NCI-H524 (cell line): ENCODE data around the gene SMARCA2.

ENCODE experiments used
- DNase-seq, 2 experiments: peaks; one replicate each; lab custom pipeline; 2025; lab: John Stamatoyannopoulos, UW

SMARCA2 gene

DNA sequence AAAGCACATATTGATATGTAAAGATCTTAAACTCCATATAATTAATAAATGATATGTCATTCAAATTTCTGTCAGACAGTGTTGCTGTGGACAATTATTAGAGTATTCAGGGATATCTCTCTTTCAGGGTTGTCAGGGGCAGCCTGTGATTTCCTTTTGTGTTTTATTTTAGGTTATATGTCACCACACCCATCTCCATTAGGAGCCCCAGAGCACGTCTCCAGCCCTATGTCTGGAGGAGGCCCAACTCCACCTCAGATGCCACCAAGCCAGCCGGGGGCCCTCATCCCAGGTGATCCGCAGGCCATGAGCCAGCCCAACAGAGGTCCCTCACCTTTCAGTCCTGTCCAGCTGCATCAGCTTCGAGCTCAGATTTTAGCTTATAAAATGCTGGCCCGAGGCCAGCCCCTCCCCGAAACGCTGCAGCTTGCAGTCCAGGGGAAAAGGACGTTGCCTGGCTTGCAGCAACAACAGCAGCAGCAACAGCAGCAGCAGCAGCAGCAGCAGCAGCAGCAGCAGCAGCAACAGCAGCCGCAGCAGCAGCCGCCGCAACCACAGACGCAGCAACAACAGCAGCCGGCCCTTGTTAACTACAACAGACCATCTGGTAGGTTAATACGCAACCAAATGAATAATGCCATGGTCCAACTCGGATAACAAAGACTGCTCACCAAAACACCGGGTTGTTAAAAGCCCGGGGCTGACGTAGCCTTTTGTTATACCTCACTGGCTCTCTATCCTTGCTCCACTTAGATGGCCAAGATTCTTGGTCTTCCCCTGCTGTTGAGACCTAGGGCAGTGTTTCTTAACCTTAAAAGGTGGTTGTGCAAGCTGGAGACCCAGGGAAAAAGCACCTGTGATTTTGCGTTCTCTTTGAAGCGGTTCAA, 24.4 kb downstream of the SMARCA2 start:
- peak in 1 of 2 experiments; percentile 60 for DNase-seq

- DNase-seq, result no peak
Observed at GRCh38 chr9:2040828-2041227, 25.7 kb downstream of the SMARCA2 start.

DNA sequence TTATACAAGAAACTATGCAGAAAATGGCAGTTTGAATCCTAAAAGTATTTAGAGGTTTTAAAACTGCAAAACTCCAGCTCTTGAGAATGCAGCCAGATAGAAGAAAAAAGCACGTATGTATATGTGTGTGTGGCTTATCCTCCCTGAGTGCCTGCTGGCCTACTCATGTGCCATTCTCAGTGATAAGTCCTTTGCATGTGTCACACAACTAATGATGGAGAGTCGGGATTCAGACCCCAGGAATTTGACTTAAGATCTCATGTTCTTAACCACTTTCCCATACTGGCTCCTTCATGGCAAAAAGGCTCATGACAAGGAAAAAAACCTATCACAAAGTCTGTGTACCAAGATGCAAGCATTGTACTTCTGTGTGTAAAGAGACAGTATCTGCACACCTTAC, 26.6 kb downstream of the SMARCA2 start:
- DNase-seq, result no peak

DNA sequence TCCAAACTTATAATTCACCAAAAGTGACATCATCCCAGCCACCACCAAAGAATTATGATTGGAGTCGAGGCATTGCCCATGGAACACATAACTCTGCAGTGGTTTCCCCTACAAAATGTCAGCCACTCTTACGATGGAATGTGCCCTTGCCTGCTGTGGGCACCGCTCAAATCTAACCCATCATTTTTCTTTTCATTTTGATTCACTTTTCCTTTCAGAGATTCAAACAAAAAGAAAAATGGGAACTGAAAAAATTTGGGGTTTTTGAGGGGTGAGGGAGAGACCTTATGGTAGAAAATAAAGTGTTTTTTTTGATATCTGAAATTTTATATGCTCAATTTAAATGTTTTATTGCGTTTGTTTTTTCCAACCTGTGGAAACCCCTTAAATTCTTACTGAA, 28.1 kb downstream of the SMARCA2 start:
- no peak for DNase-seq

DNA sequence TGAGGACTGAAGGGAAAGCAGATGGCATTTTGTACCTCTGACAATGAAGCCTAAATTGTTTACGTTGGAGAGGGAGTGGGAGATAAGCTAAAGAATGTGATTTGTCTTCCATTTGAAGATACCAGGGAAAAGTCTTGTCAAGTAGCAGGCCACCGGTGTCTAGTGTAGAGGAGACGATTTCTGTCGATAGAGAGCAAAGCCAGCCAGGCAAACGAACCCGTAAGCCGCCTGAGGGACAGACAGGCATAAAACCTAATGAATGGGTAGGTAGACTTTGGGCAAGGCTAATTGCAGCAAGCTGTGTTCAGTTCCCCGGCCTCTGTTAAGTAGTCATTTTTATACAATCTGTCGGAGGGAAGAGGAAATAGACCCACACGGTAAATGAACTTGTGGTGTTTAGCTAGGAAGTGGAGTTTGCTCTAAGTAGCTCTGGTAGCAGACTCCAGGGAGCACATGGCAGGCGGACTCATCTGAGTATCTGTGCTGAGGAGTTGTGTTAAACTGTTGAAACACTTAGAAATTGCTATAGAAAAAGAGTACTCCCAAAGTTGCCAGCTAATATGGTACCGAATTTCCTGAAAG, 28.8 kb downstream of the SMARCA2 start:
- no peak for DNase-seq

GRCh38 chr9:2047144-2047671, 32.1 kb downstream of the SMARCA2 start:
- DNase-seq, result no peak

GRCh38 chr9:2047916-2048315, 32.8 kb downstream of the SMARCA2 start:
- no peak for DNase-seq

- no peak for DNase-seq
Observed at GRCh38 chr9:2050236-2050635, 35.1 kb downstream of the SMARCA2 start.

GRCh38 chr9:2053883-2054845, 39.0 kb downstream of the SMARCA2 start:
- no peak for DNase-seq

DNA sequence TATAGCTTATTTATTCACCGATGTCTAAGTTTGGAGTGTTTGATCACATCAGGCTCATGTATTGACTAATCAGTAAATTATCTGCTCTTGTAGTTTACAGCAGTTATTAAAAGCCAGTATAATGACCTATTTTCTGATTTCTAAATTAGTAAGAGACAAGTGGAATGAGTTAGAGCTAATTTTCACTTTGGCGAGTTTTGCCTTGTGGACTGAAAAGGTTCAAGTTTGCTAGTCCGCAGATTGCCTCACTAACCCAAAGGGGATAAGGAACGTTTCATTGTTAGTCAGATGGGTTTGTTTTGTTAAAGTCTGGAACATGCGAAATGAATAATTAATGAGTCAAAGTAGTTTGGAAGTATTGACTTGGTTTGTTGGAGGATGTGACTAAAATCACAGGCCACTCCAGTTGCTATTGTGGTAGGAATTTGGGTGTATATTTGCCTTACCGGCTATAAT, 40.1 kb downstream of the SMARCA2 start:
- DNase-seq, result no peak

- no peak for DNase-seq
Observed at GRCh38 chr9:2059274-2059929, 44.3 kb downstream of the SMARCA2 start.

DNA sequence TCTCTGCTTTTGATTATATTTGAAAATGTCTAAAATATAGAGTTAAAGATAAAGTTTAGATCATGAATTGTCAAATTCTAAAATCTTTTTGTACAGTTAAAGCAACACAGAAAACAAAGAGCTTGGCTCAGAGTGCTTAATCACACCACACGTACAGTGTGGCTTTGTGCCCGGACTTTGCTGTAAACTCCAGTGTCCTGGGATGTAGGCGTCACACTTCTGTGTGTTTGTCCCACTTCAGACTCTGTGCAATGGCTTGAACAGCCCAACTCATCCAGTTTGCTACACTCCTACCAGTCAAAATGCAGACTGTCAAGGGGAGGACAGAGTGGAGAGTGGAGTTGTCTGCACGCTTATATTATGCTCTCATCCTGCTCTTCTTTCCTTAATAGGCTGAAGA, 45.3 kb downstream of the SMARCA2 start:
- DNase-seq, result no peak

DNA sequence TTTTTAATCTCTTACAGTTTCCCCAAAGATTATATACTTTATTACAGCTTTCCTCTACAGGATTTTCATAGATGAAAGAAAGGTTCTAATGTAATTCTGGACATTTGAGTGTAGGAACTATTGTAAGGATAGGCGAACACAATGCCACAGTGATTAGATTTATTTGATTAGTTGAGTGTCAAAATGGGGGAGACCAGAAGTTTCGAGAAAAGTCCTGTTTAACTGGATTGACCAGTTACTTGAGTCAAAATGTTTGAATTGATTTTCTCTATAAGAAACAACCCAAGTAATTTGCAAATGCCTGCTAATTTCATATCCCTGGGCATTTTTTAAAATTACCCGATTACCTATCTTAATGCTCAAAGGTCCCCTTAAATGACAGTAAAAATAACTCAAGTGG, 50.6 kb downstream of the SMARCA2 start:
- DNase-seq, result no peak

GRCh38 chr9:2066312-2067273, 51.4 kb downstream of the SMARCA2 start:
- DNase-seq, result peak in 1 of 2 experiments; percentile 11

DNA sequence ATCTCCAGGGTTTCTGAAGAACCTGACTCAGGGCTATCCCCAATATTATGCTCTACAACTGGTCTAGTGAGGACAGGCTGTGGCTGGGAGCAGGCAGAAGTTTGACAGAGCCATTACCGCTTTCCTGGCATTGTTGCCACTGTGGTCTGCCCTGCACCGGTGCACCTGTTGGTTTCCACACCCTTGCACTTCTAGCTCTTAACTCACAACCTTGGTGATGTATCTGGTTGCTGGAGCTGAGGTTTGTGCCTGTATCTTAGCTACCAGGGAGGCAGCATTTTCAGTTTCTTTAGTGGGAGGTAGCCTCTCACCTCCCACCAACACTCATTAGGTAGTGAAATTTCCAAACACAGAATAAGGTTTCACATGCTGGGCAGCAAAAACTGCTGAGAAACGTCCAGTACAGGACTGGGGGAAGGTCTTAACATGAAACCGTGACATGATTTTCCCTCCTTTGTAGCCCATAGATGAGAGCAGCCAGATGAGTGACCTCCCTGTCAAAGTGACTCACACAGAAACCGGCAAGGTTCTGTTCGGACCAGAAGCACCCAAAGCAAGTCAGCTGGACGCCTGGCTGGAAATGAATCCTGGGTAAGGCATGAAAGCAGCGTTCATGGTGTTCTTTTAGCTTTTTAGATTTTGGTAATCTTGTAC, 57.7 kb downstream of the SMARCA2 start:
- no peak for DNase-seq

DNA sequence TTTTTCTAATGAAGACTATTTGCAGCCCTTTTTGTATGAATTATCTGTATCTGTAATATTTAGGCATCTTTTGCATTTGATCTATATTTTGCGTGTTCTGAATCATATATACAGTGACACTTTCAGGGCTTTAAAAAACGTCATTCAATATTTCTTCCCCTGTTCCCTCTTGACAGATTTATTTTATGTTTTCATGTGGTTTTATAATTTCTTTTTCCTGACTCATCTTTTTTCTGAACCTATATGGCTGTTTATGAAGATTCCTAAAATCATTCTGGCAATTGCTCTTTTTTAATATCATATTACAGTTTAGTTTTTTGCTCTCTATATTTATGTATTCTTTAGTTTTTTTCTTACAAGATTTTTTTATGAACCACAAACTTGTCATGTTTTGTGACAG, 67.6 kb downstream of the SMARCA2 start:
- no peak for DNase-seq

DNA sequence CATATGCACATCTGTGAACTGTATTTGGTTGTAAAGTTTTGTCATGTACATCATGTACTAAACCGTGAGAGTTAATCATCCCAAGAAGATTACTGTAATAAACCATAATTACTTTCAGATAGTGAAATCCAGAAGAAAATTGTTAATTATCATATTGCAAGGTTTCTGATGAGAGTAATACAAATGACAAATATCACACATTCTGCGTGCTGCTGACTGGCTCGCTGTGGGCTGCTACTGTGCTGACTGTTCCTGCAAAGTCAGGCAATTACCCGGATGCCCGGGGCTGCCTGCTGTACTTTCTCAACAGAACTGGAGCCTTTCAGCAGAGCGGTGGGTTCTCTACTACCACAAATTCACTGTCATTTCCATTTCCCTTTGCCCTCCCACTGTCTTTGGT, 68.3 kb downstream of the SMARCA2 start:
- no peak for DNase-seq

- no peak for DNase-seq
Observed at GRCh38 chr9:2085716-2086115, 70.6 kb downstream of the SMARCA2 start.

GRCh38 chr9:2086116-2086515, 71.0 kb downstream of the SMARCA2 start:
- no peak for DNase-seq

DNA sequence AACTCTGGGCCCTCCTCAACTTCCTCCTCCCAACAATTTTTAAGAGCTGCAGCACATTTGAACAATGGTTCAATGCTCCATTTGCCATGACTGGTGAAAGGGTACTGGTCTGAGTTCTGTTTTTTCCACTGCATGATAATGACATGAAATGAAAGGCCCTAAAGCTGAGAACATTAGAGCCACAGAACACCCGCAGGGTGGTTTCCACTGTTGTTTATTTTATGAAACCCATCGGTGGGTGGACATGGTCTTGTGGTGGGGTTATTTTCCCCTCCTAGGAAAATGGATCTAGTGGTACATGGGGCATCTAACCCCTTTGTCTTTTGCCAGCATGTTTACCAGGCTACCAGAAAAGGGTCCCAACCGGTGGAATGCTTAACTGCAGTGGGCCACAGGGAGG, 71.8 kb downstream of the SMARCA2 start:
- DNase-seq, result no peak
